SK-N-SH (cell line): ENCODE data around the gene ATP8B1.

ENCODE experiments used
- NRF1 ChIP-seq: IDR thresholded peaks from 2 replicates; pipeline ENCODE4 v1.6.1; 2012; ENCODE audit warnings: low read depth, mild to moderate bottlenecking, low read length
- POLR2AphosphoS5 ChIP-seq: IDR thresholded peaks from 2 replicates; pipeline ENCODE4 v1.6.1; 2012; ENCODE audit warnings: low read depth, low read length
- TF ChIP-seq, protein P1 (sequence below): fragments of 200-600 bp; sonication (generic); IDR thresholded peaks from 2 replicates; pipeline ENCODE4 v1.6.1; 2017; ENCODE audit warnings: antibody characterized with exemption, mild to moderate bottlenecking, moderate library complexity

DNA sequence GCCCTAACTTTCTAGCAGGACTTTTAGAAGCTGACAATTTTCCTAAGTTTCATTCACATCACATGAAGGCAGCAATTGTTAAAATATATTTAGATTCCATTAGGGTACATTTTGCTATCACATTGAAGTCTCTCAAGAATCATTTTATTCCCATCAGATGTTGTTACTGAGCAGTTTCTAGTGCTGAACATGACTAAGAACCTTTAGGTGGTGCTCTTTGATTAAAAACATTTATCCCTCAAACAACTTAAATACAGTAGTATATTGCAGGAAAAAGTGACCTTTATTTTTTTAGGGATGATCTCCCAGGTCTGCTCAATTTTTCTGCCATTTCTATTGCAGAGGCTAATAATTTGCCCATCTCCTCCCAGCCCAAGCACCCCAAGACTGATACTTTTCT lies 158.6 kb downstream of the ATP8B1 start:
- TF ChIP-seq NRF1 (no peak), POLR2AphosphoS5 (no peak)
- TF ChIP-seq, protein P1, sequence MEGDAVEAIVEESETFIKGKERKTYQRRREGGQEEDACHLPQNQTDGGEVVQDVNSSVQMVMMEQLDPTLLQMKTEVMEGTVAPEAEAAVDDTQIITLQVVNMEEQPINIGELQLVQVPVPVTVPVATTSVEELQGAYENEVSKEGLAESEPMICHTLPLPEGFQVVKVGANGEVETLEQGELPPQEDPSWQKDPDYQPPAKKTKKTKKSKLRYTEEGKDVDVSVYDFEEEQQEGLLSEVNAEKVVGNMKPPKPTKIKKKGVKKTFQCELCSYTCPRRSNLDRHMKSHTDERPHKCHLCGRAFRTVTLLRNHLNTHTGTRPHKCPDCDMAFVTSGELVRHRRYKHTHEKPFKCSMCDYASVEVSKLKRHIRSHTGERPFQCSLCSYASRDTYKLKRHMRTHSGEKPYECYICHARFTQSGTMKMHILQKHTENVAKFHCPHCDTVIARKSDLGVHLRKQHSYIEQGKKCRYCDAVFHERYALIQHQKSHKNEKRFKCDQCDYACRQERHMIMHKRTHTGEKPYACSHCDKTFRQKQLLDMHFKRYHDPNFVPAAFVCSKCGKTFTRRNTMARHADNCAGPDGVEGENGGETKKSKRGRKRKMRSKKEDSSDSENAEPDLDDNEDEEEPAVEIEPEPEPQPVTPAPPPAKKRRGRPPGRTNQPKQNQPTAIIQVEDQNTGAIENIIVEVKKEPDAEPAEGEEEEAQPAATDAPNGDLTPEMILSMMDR = peak; percentile 40; the same call in 1 of the 2 replicates
